Coronary artery (tissue), 2 donors: ENCODE data around the gene ABHD4.
A peak's percentile ranks its signal among the peaks of the same experiment; 100 is the strongest.
"Not testable (repeated sequence)": the region's sequence is repeated elsewhere in the genome, so short reads cannot be mapped to it uniquely, and the experiment has no call there.

ENCODE experiments used
- DNase-seq: peaks from one replicate; pipeline ENCODE4 v3.0.0-alpha.2; 2017; ENCODE audit warnings: low spot score
- H3K27ac ChIP-seq, 2 donors: fragments of 200-600 bp; sonication (generic); one replicate each; pipeline ENCODE4 v1.5.1; 2016 to 2019
- H3K4me3 ChIP-seq: fragments of 200-600 bp; sonication (generic); 2 replicates; pipeline ENCODE4 v1.5.1; 2016; ENCODE audit warnings: mild to moderate bottlenecking, moderate library complexity
- CTCF ChIP-seq: fragments of 200-600 bp; sonication (generic); IDR thresholded peaks from one replicate; pipeline ENCODE4 v1.5.1; 2019; ENCODE audit warnings: antibody characterized with exemption

The ABHD4 gene

GRCh38 chr14:22613106-22613695 is 15.1 kb downstream of the ABHD4 start:
- DNase-seq: no peak
- peak overlapping the region in 1 of 2 donors; percentile 75 for H3K27ac ChIP-seq
- H3K4me3 ChIP-seq: no peak overlapping the region
- TF ChIP-seq CTCF: no peak

- no peak overlapping the region for H3K4me3 ChIP-seq
- peak overlapping the region in 1 of 2 donors; percentile 75 for H3K27ac ChIP-seq
- no peak for DNase-seq
- no peak for TF ChIP-seq CTCF
Observed at GRCh38 chr14:22613736-22614239, 15.7 kb downstream of the ABHD4 start.

GRCh38 chr14:22614240-22614799 is 16.2 kb downstream of the ABHD4 start:
- no peak for DNase-seq
- peak overlapping the region in 1 of 2 donors; percentile 75 for H3K27ac ChIP-seq

GRCh38 chr14:22615765-22616164 is 17.7 kb downstream of the ABHD4 start:
- not testable (repeated sequence) for H3K4me3 ChIP-seq, DNase-seq, H3K27ac ChIP-seq

More at GRCh38 chr14:22614240-22614799, 16.2 kb downstream of the ABHD4 start:
- H3K4me3 ChIP-seq: no peak overlapping the region
- no peak for TF ChIP-seq CTCF

- no peak overlapping the region for H3K27ac ChIP-seq
- no peak for TF ChIP-seq CTCF
Observed at GRCh38 chr14:22622255-22622654, 24.2 kb downstream of the ABHD4 start.

GRCh38 chr14:22623047-22623446 is 24.9 kb downstream of the ABHD4 start:
- TF ChIP-seq CTCF: no peak
- DNase-seq: no peak
- Histone ChIP-seq H3K4me3 (no peak overlapping the region), H3K27ac (no peak overlapping the region)

More at GRCh38 chr14:22622255-22622654, 24.2 kb downstream of the ABHD4 start:
- no peak for DNase-seq
- no peak overlapping the region for H3K4me3 ChIP-seq

- DNase-seq: no peak
- Histone ChIP-seq H3K4me3 (no peak overlapping the region), H3K27ac (no peak overlapping the region)
- no peak for TF ChIP-seq CTCF
Observed at GRCh38 chr14:22626590-22626989, 28.5 kb downstream of the ABHD4 start.
